H9 (cell line): ENCODE results near the gene TM9SF1. TPM values are rescaled to one million over a fixed set of nuclear protein-coding genes. Genes with fewer than 3 reads are reported as not detected.

ENCODE experiments used
- DNase-seq: peaks from one replicate; pipeline ENCODE4 v3.0.0-alpha.2; 2017
- H2AFZ ChIP-seq: one replicate; pipeline ENCODE4 v1.6.1; 2013; ENCODE audit warnings: mild to moderate bottlenecking, low read length, control low read depth, moderate library complexity
- H2AK5ac ChIP-seq: 2 replicates; pipeline ENCODE4 v1.6.1; 2013; ENCODE audit warnings: low read length, control low read depth, mixed read lengths; ENCODE audit not compliant: insufficient read length
- H2BK120ac ChIP-seq: one replicate; pipeline ENCODE4 v1.6.1; 2013; ENCODE audit warnings: low read depth, mild to moderate bottlenecking, low read length, control low read depth, inconsistent platforms; ENCODE audit not compliant: poor library complexity, severe bottlenecking
- H2BK12ac ChIP-seq: 2 replicates; pipeline ENCODE4 v1.6.1; 2013; ENCODE audit warnings: low read length, control low read depth, mixed read lengths, low read depth; ENCODE audit not compliant: insufficient read length
- H2BK15ac ChIP-seq: 2 replicates; pipeline ENCODE4 v1.6.1; 2013; ENCODE audit warnings: low read depth, low read length, control low read depth
- H2BK20ac ChIP-seq: one replicate; pipeline ENCODE4 v1.6.1; 2013; ENCODE audit warnings: low read depth, mild to moderate bottlenecking, low read length, control low read depth, inconsistent platforms; ENCODE audit not compliant: poor library complexity, severe bottlenecking
- H2BK5ac ChIP-seq: 2 replicates; pipeline ENCODE4 v1.6.1; 2013; ENCODE audit warnings: low read length, control low read depth, mixed read lengths; ENCODE audit not compliant: insufficient read length
- H3K14ac ChIP-seq: 2 replicates; pipeline ENCODE4 v1.6.1; 2013; ENCODE audit warnings: low read length, control low read depth; ENCODE audit not compliant: insufficient read depth
- H3K18ac ChIP-seq: 2 replicates; pipeline ENCODE4 v1.6.1; 2013; ENCODE audit warnings: low read depth, mild to moderate bottlenecking, mixed read lengths, low read length, control low read depth; ENCODE audit not compliant: insufficient read length
- H3K23ac ChIP-seq: 2 replicates; pipeline ENCODE4 v1.6.1; 2013; ENCODE audit warnings: low read length, control low read depth, mixed read lengths, low read depth; ENCODE audit not compliant: insufficient read length
- H3K23me2 ChIP-seq: 2 replicates; pipeline ENCODE4 v1.6.1; 2013; ENCODE audit warnings: low read depth, mild to moderate bottlenecking, mixed read lengths, low read length, control low read depth; ENCODE audit not compliant: insufficient read length, poor library complexity, severe bottlenecking
- H3K27ac ChIP-seq: 2 replicates; pipeline ENCODE4 v1.5.1; 2013; ENCODE audit warnings: low read length, control low read depth, mixed read lengths, low read depth; ENCODE audit not compliant: insufficient read length
- H3K27me3 ChIP-seq: 2 replicates; pipeline ENCODE4 v1.6.1; 2013; ENCODE audit warnings: low read length, control low read depth, inconsistent platforms; ENCODE audit not compliant: insufficient read depth
- H3K4ac ChIP-seq: 2 replicates; pipeline ENCODE4 v1.6.1; 2013; ENCODE audit warnings: low read depth, mild to moderate bottlenecking, control low read depth, inconsistent platforms, low read length, moderate library complexity
- H3K4me1 ChIP-seq: 2 replicates; pipeline ENCODE4 v1.6.1; 2013; ENCODE audit warnings: low read length, control low read depth, inconsistent platforms; ENCODE audit not compliant: insufficient read depth
- H3K4me2 ChIP-seq: 2 replicates; pipeline ENCODE4 v1.6.1; 2013; ENCODE audit warnings: low read length, control low read depth, mixed read lengths; ENCODE audit not compliant: insufficient read length, insufficient read depth
- H3K56ac ChIP-seq: 2 replicates; pipeline ENCODE4 v1.6.1; 2013; ENCODE audit warnings: low read depth, mild to moderate bottlenecking, mixed read lengths, low read length, control low read depth; ENCODE audit not compliant: insufficient read length
- H3K79me1 ChIP-seq: 2 replicates; pipeline ENCODE4 v1.6.1; 2013; ENCODE audit warnings: low read depth, mild to moderate bottlenecking, moderate library complexity, low read length, control low read depth, inconsistent platforms; ENCODE audit not compliant: insufficient read depth, poor library complexity, severe bottlenecking
- H3K79me2 ChIP-seq: 2 replicates; pipeline ENCODE4 v1.6.1; 2013; ENCODE audit warnings: low read length, control low read depth, inconsistent platforms; ENCODE audit not compliant: insufficient read depth
- H3K9ac ChIP-seq: 2 replicates; pipeline ENCODE4 v1.6.1; 2013; ENCODE audit warnings: low read length, control low read depth, mixed read lengths; ENCODE audit not compliant: insufficient read length; ENCODE audit errors: extremely low read depth
- H3K9me3 ChIP-seq: one replicate; pipeline ENCODE4 v1.6.1; 2013; ENCODE audit warnings: low read depth, low read length, inconsistent platforms; ENCODE audit not compliant: control insufficient read depth
- H3T11ph ChIP-seq: one replicate; pipeline ENCODE4 v1.6.1; 2013; ENCODE audit warnings: mild to moderate bottlenecking, low read length, control low read depth, inconsistent platforms
- H4K20me1 ChIP-seq: one replicate; pipeline ENCODE4 v1.6.1; 2013; ENCODE audit not compliant: control insufficient read depth, insufficient read length, insufficient read depth
- H4K5ac ChIP-seq: 2 replicates; pipeline ENCODE4 v1.6.1; 2013; ENCODE audit warnings: low read depth, mild to moderate bottlenecking, mixed read lengths, low read length, control low read depth; ENCODE audit not compliant: insufficient read length
- H4K8ac ChIP-seq: replicated peaks from 2 replicates; pipeline ENCODE4 v1.6.1; 2013; ENCODE audit warnings: low read length, control low read depth, mixed read lengths, low read depth; ENCODE audit not compliant: insufficient read length
- H4K91ac ChIP-seq: 2 replicates; pipeline ENCODE4 v1.6.1; 2013; ENCODE audit warnings: low read depth, mild to moderate bottlenecking, moderate library complexity, mixed read lengths, low read length, control low read depth; ENCODE audit not compliant: insufficient read length
- H3K27ac Mint-ChIP-seq, 3 experiments: 2 replicates in 2 of 3; 3 replicates in 1 of 3; pipeline ENCODE4 v1.8.0; 2020 to 2021; ENCODE audit warnings: mixed read lengths in 3 of 3, mild to moderate bottlenecking in 1 of 3, moderate library complexity in 1 of 3
- H3K27me3 Mint-ChIP-seq: 2 replicates; pipeline ENCODE4 v1.8.0; 2021; ENCODE audit warnings: low read depth, mild to moderate bottlenecking, moderate library complexity, mixed read lengths
- H3K36me3 Mint-ChIP-seq, 3 experiments: 2 replicates in 2 of 3; 3 replicates in 1 of 3; pipeline ENCODE4 v1.8.0; 2020 to 2021; ENCODE audit warnings: low read depth in 3 of 3, mixed read lengths in 3 of 3; ENCODE audit not compliant: insufficient read depth in 1 of 3
- H3K4me1 Mint-ChIP-seq, 2 experiments: 2 replicates each; pipeline ENCODE4 v1.8.0; 2020; ENCODE audit warnings: mixed read lengths in 2 of 2
- H3K4me3 Mint-ChIP-seq, 2 experiments: 2 replicates in 1 of 2; 3 replicates in 1 of 2; pipeline ENCODE4 v1.8.0; 2020 to 2021; ENCODE audit warnings: mild to moderate bottlenecking in 2 of 2, mixed read lengths in 2 of 2, moderate library complexity in 1 of 2
- H3K9me3 Mint-ChIP-seq, 2 experiments: 2 replicates in 1 of 2; 3 replicates in 1 of 2; pipeline ENCODE4 v1.8.0; 2020; ENCODE audit warnings: mild to moderate bottlenecking in 2 of 2, mixed read lengths in 2 of 2, moderate library complexity in 1 of 2
- CTCF ChIP-seq: fragments of 200-600 bp; sonication (generic); conservative IDR thresholded peaks from 3 replicates; pipeline ENCODE4 v1.8.0; 2021; ENCODE audit warnings: antibody characterized with exemption, mild to moderate bottlenecking
- WGBS: extraction: QIAGEN DNeasy Blood & Tissue Kit; methylation state at CpG from one replicate; pipeline ENCODE4 v1.1.7; 2013; ENCODE audit warnings: missing lambda C conversion rate, low lambda C conversion rate, mixed read lengths; ENCODE audit not compliant: insufficient read length; ENCODE audit errors: extremely low coverage; 5-methylcytosine and 5-hydroxymethylcytosine counted together
- total RNA-seq: library from RNA; stranded (reverse); gene quantifications from 2 replicates; pipeline ENCODE4 v1.2.1, GENCODE V29; 2021

Gene TM9SF1
- total RNA-seq, 1 experiment from 2014 or later = 31.6 TPM

DNA sequence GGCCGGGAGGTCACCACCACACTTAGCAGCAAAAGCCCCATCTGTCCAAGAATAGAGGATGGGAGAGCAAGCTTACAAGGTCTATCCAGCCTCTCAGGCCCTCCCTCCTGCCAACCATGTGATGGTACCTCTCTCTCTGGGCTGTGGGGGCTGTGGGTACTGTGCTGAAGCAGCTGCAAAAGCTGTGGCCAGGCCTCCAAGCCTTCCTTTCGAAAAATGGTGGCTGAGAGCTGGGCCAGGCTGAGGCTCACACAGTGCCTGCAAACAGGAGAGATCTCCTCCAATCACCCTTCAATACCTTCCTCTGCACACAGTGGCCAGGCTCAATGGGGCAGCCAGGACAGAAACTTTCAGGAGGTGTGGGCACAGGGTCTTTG lies 7.7 kb downstream of the TM9SF1 start:
- Histone ChIP-seq H4K5ac (no peak overlapping the region), H3K9me3 (no peaks in the 10 kb centered on the region), H3K4ac (no peak overlapping the region), H2AK5ac (no peak overlapping the region), H3K27me3 (no peaks in the 10 kb centered on the region), H3K4me2 (peak overlapping the region; percentile 38), H2BK20ac (no peak overlapping the region), H2BK5ac (no peak overlapping the region), H3T11ph (no peak overlapping the region), H4K8ac (no peak overlapping the region), H3K14ac (no peak overlapping the region), H2BK15ac (no peak overlapping the region), H3K56ac (no peak overlapping the region), H2BK12ac (no peak overlapping the region), H3K23ac (no peak overlapping the region), H4K91ac (no peak overlapping the region), H2BK120ac (no peak overlapping the region), H3K23me2 (no peaks in the 10 kb centered on the region), H3K79me1 (peaks cover 4% of the 10 kb centered on the region), H3K9ac (no peak overlapping the region), H2AFZ (no peak overlapping the region), H3K4me1 (no peaks in the 10 kb centered on the region; the same call in 1 of the 2 replicates), H3K18ac (no peak overlapping the region), H3K27ac (no peak overlapping the region), H4K20me1 (no peaks in the 10 kb centered on the region), H3K79me2 (no peaks in the 10 kb centered on the region)
- peak overlapping the region; percentile 94 to 95 for H3K4me3 Mint-ChIP-seq
- H3K36me3 Mint-ChIP-seq = peaks cover 24 to 79% (median 66%) of the 10 kb centered on the region in 3 experiments
- H3K27ac Mint-ChIP-seq = no peak overlapping the region; a peak in 1 of 7 replicates
- no peaks in the 10 kb centered on the region for H3K9me3 Mint-ChIP-seq
- no peaks in the 10 kb centered on the region; the same call in 1 of the 2 replicates for H3K27me3 Mint-ChIP-seq
- no peak for DNase-seq
- no CpG with 5 or more reads among the region's 2 CpGs for WGBS
- no peak for TF ChIP-seq CTCF
- H3K4me1 Mint-ChIP-seq = peaks cover 15% of the 10 kb centered on the region in 2 experiments
